OCI-LY1 (cell line): ENCODE data around the gene SDR42E1.

Source experiments
- H2AFZ ChIP-seq: fragments of 200-600 bp; sonication (generic), shearing (Covaris generic); 2 replicates; pipeline ENCODE4 v1.6.0; 2014; ENCODE audit warnings: antibody characterized with exemption, mild to moderate bottlenecking, low read length
- H3F3A ChIP-seq: fragments of 200-600 bp; sonication (generic), shearing (Covaris generic); 2 replicates; pipeline ENCODE4 v1.6.0; 2014; ENCODE audit warnings: mild to moderate bottlenecking, antibody characterized with exemption, low read length, moderate library complexity; ENCODE audit not compliant: insufficient read depth
- H3K27ac ChIP-seq: fragments of 200-600 bp; sonication (generic); 2 replicates; pipeline ENCODE4 v1.5.1; 2014; ENCODE audit warnings: low read length, mixed run types, mild to moderate bottlenecking, low read depth; ENCODE audit not compliant: poor library complexity, severe bottlenecking
- H3K27me3 ChIP-seq: fragments of 200-600 bp; sonication (generic); 2 replicates; pipeline ENCODE4 v1.6.0; 2014; ENCODE audit warnings: antibody characterized with exemption, mild to moderate bottlenecking, low read length, moderate library complexity; ENCODE audit not compliant: insufficient read depth
- H3K36me3 ChIP-seq: fragments of 200-600 bp; sonication (generic); 2 replicates; pipeline ENCODE4 v1.6.1; 2014; ENCODE audit warnings: mild to moderate bottlenecking, antibody characterized with exemption, low read length, moderate library complexity, mixed read lengths; ENCODE audit not compliant: insufficient read depth
- H3K4me1 ChIP-seq: fragments of 200-600 bp; sonication (generic); 2 replicates; pipeline ENCODE4 v1.5.1; 2014; ENCODE audit warnings: mild to moderate bottlenecking, low read length, moderate library complexity; ENCODE audit not compliant: insufficient read depth, severe bottlenecking
- H3K4me2 ChIP-seq: fragments of 200-600 bp; sonication (generic), shearing (Covaris generic); 2 replicates; pipeline ENCODE4 v1.6.1; 2014; ENCODE audit warnings: low read length
- H3K4me3 ChIP-seq: fragments of 200-600 bp; sonication (generic); 2 replicates; pipeline ENCODE4 v1.5.1; 2014; ENCODE audit warnings: low read length, low read depth, mild to moderate bottlenecking, mixed read lengths; ENCODE audit not compliant: poor library complexity, severe bottlenecking
- H3K79me2 ChIP-seq: fragments of 200-600 bp; shearing (Covaris generic); 2 replicates; pipeline ENCODE4 v1.6.1; 2016; ENCODE audit warnings: mixed run types, low read length, mixed read lengths; ENCODE audit not compliant: insufficient read depth
- H3K9ac ChIP-seq: fragments of 200-600 bp; sonication (generic), shearing (Covaris generic); 2 replicates; pipeline ENCODE4 v1.6.1; 2014; ENCODE audit warnings: mild to moderate bottlenecking, low read length, mixed read lengths
- H3K9me2 ChIP-seq: fragments of 200-600 bp; sonication (generic), shearing (Covaris generic); 2 replicates; pipeline ENCODE4 v1.6.1; 2014; ENCODE audit warnings: low read depth, mild to moderate bottlenecking, low read length, mixed read lengths
- H3K9me3 ChIP-seq: fragments of 200-600 bp; shearing (Covaris generic); 2 replicates; pipeline ENCODE4 v1.6.1; 2014; ENCODE audit warnings: low read length, mixed read lengths
- H4K20me1 ChIP-seq: fragments of 200-600 bp; sonication (generic), shearing (Covaris generic); 2 replicates; pipeline ENCODE4 v1.6.0; 2016; ENCODE audit warnings: mild to moderate bottlenecking, low read length; ENCODE audit not compliant: insufficient read depth
- EZH2 ChIP-seq: fragments of 200-600 bp; sonication (generic), shearing (Covaris generic); IDR thresholded peaks from 2 replicates; pipeline ENCODE4 v1.8.0; 2017; ENCODE audit warnings: borderline replicate concordance, mixed run types, mild to moderate bottlenecking, antibody characterized with exemption, low read length, moderate library complexity, mixed read lengths
- TF ChIP-seq, protein P1 (sequence below): fragments of 200-600 bp; sonication (generic), shearing (Covaris generic); IDR thresholded peaks from 2 replicates; pipeline ENCODE4 v1.5.1; 2017; ENCODE audit warnings: mild to moderate bottlenecking, antibody characterized with exemption, low read length, moderate library complexity, mixed read lengths

SDR42E1 gene

GRCh38 chr16:81967358-81967757 is 43.9 kb downstream of the SDR42E1 start:
- H3K9me3 ChIP-seq, result 0 out of 2 replicates have a peak, but pooled peaks cover 4% of the 10 kb centered on the region
- no peaks in the 10 kb centered on the region for H3K79me2 ChIP-seq
- no peak overlapping the region for H3K27ac ChIP-seq
- H3K4me3 ChIP-seq, result no peak overlapping the region
- peaks cover 9% of the 10 kb centered on the region; the same call in 1 of the 2 replicates for H3F3A ChIP-seq
- no peak for TF ChIP-seq EZH2
- TF ChIP-seq, protein P1, sequence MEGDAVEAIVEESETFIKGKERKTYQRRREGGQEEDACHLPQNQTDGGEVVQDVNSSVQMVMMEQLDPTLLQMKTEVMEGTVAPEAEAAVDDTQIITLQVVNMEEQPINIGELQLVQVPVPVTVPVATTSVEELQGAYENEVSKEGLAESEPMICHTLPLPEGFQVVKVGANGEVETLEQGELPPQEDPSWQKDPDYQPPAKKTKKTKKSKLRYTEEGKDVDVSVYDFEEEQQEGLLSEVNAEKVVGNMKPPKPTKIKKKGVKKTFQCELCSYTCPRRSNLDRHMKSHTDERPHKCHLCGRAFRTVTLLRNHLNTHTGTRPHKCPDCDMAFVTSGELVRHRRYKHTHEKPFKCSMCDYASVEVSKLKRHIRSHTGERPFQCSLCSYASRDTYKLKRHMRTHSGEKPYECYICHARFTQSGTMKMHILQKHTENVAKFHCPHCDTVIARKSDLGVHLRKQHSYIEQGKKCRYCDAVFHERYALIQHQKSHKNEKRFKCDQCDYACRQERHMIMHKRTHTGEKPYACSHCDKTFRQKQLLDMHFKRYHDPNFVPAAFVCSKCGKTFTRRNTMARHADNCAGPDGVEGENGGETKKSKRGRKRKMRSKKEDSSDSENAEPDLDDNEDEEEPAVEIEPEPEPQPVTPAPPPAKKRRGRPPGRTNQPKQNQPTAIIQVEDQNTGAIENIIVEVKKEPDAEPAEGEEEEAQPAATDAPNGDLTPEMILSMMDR, result no peak
- no peaks in the 10 kb centered on the region for H3K36me3 ChIP-seq
- no peaks in the 10 kb centered on the region for H3K9me2 ChIP-seq
- H3K4me2 ChIP-seq, result no peak overlapping the region
- no peaks in the 10 kb centered on the region for H3K27me3 ChIP-seq
- no peak overlapping the region for H2AFZ ChIP-seq
- H3K9ac ChIP-seq, result no peak overlapping the region
- H3K4me1 ChIP-seq, result peaks cover 6% of the 10 kb centered on the region
- no peaks in the 10 kb centered on the region for H4K20me1 ChIP-seq

GRCh38 chr16:81964808-81965207 is 46.5 kb downstream of the SDR42E1 start:
- Histone ChIP-seq H3K9me2 (no peaks in the 10 kb centered on the region), H3K4me1 (peaks cover 6% of the 10 kb centered on the region), H3K79me2 (no peaks in the 10 kb centered on the region), H3K4me3 (peak overlapping the region; percentile 34), H3K4me2 (peak overlapping the region; percentile 39), H4K20me1 (no peaks in the 10 kb centered on the region), H3K27me3 (no peaks in the 10 kb centered on the region), H3K9me3 (no peaks in the 10 kb centered on the region), H3K27ac (no peak overlapping the region), H2AFZ (no peak overlapping the region), H3F3A (peaks cover 12% of the 10 kb centered on the region; the same call in 1 of the 2 replicates), H3K9ac (no peak overlapping the region), H3K36me3 (peaks cover 14% of the 10 kb centered on the region)
- no peak for TF ChIP-seq EZH2
- TF ChIP-seq, protein P1, result no peak

- H3K36me3 ChIP-seq, result peaks cover 98% of the 10 kb centered on the region
- H3K4me3 ChIP-seq, result no peak overlapping the region
- no peak overlapping the region for H3K27ac ChIP-seq
- H3F3A ChIP-seq, result no peaks in the 10 kb centered on the region; the same call in 1 of the 2 replicates
- TF ChIP-seq, protein P1, result no peak
- no peak for TF ChIP-seq EZH2
- no peaks in the 10 kb centered on the region for H3K79me2 ChIP-seq
- H2AFZ ChIP-seq, result no peak overlapping the region
- no peaks in the 10 kb centered on the region for H3K9me3 ChIP-seq
- H3K4me2 ChIP-seq, result no peak overlapping the region
- no peaks in the 10 kb centered on the region for H3K27me3 ChIP-seq
- no peak overlapping the region for H3K9ac ChIP-seq
- no peaks in the 10 kb centered on the region for H3K4me1 ChIP-seq
- no peaks in the 10 kb centered on the region for H3K9me2 ChIP-seq
- H4K20me1 ChIP-seq, result no peaks in the 10 kb centered on the region
These were observed 54.9 kb downstream of the SDR42E1 start for GRCh38 chr16:81956213-81956948.
